ENCODE measurements around the gene PKP2. TPM values are rescaled to one million over a fixed set of nuclear protein-coding genes. Genes with fewer than 3 reads are reported as not detected.

Gene PKP2
- total and polyA plus RNA-seq, 2 of the 8 experiments (the other 6 are each of a cell fraction or from before 2014, with no cell fraction given), result 9.6 to 44.8 TPM

DNA sequence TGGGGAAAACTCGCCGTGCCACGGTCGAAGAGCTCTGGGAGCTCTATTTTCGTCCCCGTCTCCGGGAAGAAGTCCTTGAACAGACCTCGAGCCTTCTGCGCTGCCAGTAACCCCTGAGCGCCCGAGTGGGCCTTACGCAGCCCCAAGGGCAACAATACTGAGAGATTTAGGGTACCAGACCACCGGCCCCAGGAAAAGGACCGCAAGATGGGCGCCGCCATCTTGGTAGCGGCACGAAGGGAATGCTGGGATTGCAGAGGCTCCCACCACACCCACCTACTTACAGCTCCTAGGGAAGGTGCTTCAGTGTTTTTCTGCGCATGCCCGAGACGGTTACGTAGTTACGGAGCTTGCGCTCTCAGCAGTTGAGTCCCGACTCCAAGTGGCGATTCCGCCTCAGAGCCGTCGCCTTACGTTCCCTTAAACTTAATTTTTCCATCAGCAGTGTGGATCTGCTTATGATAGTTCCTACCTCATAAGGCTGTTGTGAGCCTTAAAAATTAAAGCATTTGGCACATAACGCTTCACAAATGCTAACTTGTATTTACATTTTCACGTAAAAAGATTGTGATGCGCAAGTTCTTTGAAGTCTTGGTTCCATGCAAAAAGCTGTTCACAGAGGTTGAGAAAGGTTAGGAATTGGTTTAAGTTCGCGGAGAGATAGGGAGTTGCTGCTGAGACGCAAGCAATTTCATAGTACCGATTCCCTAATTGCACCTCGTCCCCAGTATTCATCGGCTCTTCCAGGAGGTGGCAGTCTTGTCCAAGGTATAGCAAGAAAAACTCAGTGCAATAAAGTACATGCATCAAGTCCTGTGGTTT lies 140.7 kb downstream of the PKP2 start, which contains the start of gene YARS2 (continued):
- TF ChIP-seq, protein P1, sequence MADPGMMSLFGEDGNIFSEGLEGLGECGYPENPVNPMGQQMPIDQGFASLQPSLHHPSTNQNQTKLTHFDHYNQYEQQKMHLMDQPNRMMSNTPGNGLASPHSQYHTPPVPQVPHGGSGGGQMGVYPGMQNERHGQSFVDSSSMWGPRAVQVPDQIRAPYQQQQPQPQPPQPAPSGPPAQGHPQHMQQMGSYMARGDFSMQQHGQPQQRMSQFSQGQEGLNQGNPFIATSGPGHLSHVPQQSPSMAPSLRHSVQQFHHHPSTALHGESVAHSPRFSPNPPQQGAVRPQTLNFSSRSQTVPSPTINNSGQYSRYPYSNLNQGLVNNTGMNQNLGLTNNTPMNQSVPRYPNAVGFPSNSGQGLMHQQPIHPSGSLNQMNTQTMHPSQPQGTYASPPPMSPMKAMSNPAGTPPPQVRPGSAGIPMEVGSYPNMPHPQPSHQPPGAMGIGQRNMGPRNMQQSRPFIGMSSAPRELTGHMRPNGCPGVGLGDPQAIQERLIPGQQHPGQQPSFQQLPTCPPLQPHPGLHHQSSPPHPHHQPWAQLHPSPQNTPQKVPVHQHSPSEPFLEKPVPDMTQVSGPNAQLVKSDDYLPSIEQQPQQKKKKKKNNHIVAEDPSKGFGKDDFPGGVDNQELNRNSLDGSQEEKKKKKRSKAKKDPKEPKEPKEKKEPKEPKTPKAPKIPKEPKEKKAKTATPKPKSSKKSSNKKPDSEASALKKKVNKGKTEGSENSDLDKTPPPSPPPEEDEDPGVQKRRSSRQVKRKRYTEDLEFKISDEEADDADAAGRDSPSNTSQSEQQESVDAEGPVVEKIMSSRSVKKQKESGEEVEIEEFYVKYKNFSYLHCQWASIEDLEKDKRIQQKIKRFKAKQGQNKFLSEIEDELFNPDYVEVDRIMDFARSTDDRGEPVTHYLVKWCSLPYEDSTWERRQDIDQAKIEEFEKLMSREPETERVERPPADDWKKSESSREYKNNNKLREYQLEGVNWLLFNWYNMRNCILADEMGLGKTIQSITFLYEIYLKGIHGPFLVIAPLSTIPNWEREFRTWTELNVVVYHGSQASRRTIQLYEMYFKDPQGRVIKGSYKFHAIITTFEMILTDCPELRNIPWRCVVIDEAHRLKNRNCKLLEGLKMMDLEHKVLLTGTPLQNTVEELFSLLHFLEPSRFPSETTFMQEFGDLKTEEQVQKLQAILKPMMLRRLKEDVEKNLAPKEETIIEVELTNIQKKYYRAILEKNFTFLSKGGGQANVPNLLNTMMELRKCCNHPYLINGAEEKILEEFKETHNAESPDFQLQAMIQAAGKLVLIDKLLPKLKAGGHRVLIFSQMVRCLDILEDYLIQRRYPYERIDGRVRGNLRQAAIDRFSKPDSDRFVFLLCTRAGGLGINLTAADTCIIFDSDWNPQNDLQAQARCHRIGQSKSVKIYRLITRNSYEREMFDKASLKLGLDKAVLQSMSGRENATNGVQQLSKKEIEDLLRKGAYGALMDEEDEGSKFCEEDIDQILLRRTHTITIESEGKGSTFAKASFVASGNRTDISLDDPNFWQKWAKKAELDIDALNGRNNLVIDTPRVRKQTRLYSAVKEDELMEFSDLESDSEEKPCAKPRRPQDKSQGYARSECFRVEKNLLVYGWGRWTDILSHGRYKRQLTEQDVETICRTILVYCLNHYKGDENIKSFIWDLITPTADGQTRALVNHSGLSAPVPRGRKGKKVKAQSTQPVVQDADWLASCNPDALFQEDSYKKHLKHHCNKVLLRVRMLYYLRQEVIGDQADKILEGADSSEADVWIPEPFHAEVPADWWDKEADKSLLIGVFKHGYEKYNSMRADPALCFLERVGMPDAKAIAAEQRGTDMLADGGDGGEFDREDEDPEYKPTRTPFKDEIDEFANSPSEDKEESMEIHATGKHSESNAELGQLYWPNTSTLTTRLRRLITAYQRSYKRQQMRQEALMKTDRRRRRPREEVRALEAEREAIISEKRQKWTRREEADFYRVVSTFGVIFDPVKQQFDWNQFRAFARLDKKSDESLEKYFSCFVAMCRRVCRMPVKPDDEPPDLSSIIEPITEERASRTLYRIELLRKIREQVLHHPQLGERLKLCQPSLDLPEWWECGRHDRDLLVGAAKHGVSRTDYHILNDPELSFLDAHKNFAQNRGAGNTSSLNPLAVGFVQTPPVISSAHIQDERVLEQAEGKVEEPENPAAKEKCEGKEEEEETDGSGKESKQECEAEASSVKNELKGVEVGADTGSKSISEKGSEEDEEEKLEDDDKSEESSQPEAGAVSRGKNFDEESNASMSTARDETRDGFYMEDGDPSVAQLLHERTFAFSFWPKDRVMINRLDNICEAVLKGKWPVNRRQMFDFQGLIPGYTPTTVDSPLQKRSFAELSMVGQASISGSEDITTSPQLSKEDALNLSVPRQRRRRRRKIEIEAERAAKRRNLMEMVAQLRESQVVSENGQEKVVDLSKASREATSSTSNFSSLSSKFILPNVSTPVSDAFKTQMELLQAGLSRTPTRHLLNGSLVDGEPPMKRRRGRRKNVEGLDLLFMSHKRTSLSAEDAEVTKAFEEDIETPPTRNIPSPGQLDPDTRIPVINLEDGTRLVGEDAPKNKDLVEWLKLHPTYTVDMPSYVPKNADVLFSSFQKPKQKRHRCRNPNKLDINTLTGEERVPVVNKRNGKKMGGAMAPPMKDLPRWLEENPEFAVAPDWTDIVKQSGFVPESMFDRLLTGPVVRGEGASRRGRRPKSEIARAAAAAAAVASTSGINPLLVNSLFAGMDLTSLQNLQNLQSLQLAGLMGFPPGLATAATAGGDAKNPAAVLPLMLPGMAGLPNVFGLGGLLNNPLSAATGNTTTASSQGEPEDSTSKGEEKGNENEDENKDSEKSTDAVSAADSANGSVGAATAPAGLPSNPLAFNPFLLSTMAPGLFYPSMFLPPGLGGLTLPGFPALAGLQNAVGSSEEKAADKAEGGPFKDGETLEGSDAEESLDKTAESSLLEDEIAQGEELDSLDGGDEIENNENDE (IDR thresholded peaks at IDR 0.05; ENCODE audit: insufficient replicate concordance, low read length), result peak; percentile 90
- TF ChIP-seq JUND (IDR thresholded peaks at IDR 0.05; ENCODE audit: low read length) (no peak), HDAC6 (IDR thresholded peaks at IDR 0.05; ENCODE audit: low read depth, low read length) (no peak), CHD2 (IDR thresholded peaks at IDR 0.05; ENCODE audit: low read length) (0 out of 2 replicates have a peak, but pooled peaks have one; percentile 4), TBP (IDR thresholded peaks at IDR 0.05; ENCODE audit: low read depth, low read length) (peak; percentile 87), EP300 (IDR thresholded peaks at IDR 0.05; ENCODE audit: borderline replicate concordance in 1 of 2, low read depth in 2 of 2, low read length in 2 of 2) (no peak), ASH2L (IDR thresholded peaks at IDR 0.05; ENCODE audit: low read length) (peak; percentile 97), POLR2AphosphoS5 (IDR thresholded peaks at IDR 0.05; ENCODE audit: low read depth, low read length) (peak; percentile 95), RAD21 (IDR thresholded peaks at IDR 0.05 in 1 of 2, conservative IDR thresholded peaks at IDR 0.05 in 1 of 2; ENCODE audit: low read depth in 2 of 2, low read length in 2 of 2) (peak; percentile 97 to 99), CREB1 (IDR thresholded peaks at IDR 0.05) (peak; percentile 58; the same call in 1 of the 2 replicates)
